Parathyroid adenoma (tissue), 2 donors: ENCODE results near the gene PDCD1LG2.

Experiments used
- H2AFZ ChIP-seq: fragments of 300-600 bp; sonication (generic); one replicate; pipeline ENCODE4 v1.7.0; 2017; ENCODE audit warnings: antibody characterized with exemption, mild to moderate bottlenecking
- H3K27ac ChIP-seq: fragments of 300-600 bp; sonication (generic); one replicate; pipeline ENCODE4 v1.7.0; 2017
- H3K27me3 ChIP-seq: fragments of 300-600 bp; sonication (generic); one replicate; pipeline ENCODE4 v1.7.0; 2017; ENCODE audit warnings: low read length; ENCODE audit not compliant: control insufficient read depth, insufficient read depth
- H3K36me3 ChIP-seq: fragments of 300-600 bp; sonication (generic); one replicate; pipeline ENCODE4 v1.7.0; 2017; ENCODE audit warnings: low read length; ENCODE audit not compliant: control insufficient read depth, insufficient read depth
- H3K4me1 ChIP-seq: fragments of 300-600 bp; sonication (generic); one replicate; pipeline ENCODE4 v1.7.0; 2017; ENCODE audit warnings: control low read depth
- H3K4me2 ChIP-seq: fragments of 300-600 bp; sonication (generic); one replicate; pipeline ENCODE4 v1.7.0; 2017; ENCODE audit warnings: low read length
- H3K4me3 ChIP-seq: fragments of 300-600 bp; sonication (generic); one replicate; pipeline ENCODE4 v1.7.0; 2017; ENCODE audit warnings: low read depth, low read length
- H3K79me2 ChIP-seq: fragments of 300-600 bp; sonication (generic); one replicate; pipeline ENCODE4 v1.7.0; 2017; ENCODE audit warnings: control low read depth
- H3K9ac ChIP-seq: fragments of 300-600 bp; sonication (generic); one replicate; pipeline ENCODE4 v1.7.0; 2017; ENCODE audit warnings: mild to moderate bottlenecking
- H3K9me3 ChIP-seq: fragments of 300-600 bp; sonication (generic); one replicate; pipeline ENCODE4 v1.7.0; 2017; ENCODE audit warnings: low read length; ENCODE audit not compliant: control insufficient read depth
- TF ChIP-seq, protein P1 (sequence below): fragments of 300-600 bp; sonication (generic); IDR thresholded peaks from one replicate; pipeline ENCODE4 v1.7.0; 2017; ENCODE audit warnings: antibody characterized with exemption, mild to moderate bottlenecking
- donor health status: primary hyperparathyroidism.

Gene PDCD1LG2

DNA sequence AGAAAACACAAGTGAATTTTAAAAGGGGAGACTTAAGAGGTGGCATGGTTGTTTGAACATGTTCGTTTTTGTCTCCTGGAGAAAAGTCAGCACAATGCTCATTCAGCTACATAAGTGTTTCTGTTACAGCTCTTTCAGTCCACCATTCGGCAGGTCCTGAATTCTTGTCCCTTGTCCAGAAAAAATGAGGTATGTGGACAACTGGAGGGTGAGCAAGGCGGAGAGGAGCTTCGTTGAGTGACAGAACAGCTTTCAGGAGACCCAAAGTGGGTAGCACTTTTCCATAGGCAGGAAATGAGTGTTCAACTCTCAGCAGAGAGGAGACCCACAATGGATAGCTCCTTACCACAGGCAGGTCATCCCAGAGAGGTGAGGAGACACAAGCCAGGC is 4.9 kb downstream of the PDCD1LG2 start:
- H3K36me3 ChIP-seq: no peaks in the 10 kb centered on the region
- no peaks in the 10 kb centered on the region for H3K4me1 ChIP-seq
- H3K9ac ChIP-seq: no peak overlapping the region
- no peaks in the 10 kb centered on the region for H3K27me3 ChIP-seq
- H3K4me2 ChIP-seq: no peak overlapping the region
- H3K4me3 ChIP-seq: no peak overlapping the region
- H3K9me3 ChIP-seq: no peaks in the 10 kb centered on the region
- no peak overlapping the region for H2AFZ ChIP-seq
- H3K79me2 ChIP-seq: no peaks in the 10 kb centered on the region
- H3K27ac ChIP-seq: no peak overlapping the region
- TF ChIP-seq, protein P1, sequence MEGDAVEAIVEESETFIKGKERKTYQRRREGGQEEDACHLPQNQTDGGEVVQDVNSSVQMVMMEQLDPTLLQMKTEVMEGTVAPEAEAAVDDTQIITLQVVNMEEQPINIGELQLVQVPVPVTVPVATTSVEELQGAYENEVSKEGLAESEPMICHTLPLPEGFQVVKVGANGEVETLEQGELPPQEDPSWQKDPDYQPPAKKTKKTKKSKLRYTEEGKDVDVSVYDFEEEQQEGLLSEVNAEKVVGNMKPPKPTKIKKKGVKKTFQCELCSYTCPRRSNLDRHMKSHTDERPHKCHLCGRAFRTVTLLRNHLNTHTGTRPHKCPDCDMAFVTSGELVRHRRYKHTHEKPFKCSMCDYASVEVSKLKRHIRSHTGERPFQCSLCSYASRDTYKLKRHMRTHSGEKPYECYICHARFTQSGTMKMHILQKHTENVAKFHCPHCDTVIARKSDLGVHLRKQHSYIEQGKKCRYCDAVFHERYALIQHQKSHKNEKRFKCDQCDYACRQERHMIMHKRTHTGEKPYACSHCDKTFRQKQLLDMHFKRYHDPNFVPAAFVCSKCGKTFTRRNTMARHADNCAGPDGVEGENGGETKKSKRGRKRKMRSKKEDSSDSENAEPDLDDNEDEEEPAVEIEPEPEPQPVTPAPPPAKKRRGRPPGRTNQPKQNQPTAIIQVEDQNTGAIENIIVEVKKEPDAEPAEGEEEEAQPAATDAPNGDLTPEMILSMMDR: no peak

DNA sequence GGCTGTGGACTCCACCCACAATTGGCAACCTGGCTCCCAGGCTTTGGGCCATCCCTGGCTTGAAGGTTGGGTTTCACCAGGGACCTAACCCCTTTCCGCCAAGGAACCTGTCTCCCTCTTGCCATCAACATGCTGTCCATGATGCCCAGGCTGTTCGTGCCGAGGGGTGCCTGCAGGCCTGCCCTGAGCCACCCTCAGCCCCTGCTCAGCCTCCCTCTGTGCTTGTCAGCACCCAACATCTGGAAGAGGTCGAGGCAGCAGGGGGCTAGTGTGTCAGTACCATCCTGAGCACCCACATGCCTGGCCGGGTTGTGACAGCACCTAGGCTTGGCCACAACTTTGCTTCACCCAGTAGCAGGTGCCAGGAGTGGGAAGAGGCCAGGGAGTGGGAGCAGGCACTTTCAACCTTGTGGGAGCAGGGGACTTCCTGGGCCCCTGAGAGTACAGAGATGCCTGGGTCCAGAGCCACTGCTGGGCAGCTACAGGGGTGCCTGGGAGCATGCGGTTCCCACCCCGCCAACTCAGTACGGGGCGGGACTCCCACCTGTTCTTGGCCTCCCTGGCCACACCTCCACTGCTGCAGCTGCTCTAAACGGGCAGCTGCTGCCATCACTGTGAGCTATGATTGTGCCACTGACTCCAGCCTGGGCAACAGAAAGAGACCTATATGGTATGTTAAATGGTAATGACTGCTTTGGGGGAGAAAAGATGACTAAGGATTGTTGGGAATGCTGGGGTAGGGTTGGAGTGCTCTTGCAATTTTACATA is 6.3 kb downstream of the PDCD1LG2 start:
- H3K79me2 ChIP-seq: no peaks in the 10 kb centered on the region
- no peaks in the 10 kb centered on the region for H3K27me3 ChIP-seq
- no peaks in the 10 kb centered on the region for H3K9me3 ChIP-seq
- H3K4me3 ChIP-seq: no peak overlapping the region
- no peaks in the 10 kb centered on the region for H3K36me3 ChIP-seq
- H2AFZ ChIP-seq: no peak overlapping the region
- no peaks in the 10 kb centered on the region for H3K4me1 ChIP-seq
- H3K9ac ChIP-seq: no peak overlapping the region
- no peak overlapping the region for H3K27ac ChIP-seq
- H3K4me2 ChIP-seq: no peak overlapping the region
- TF ChIP-seq, protein P1: no peak

DNA sequence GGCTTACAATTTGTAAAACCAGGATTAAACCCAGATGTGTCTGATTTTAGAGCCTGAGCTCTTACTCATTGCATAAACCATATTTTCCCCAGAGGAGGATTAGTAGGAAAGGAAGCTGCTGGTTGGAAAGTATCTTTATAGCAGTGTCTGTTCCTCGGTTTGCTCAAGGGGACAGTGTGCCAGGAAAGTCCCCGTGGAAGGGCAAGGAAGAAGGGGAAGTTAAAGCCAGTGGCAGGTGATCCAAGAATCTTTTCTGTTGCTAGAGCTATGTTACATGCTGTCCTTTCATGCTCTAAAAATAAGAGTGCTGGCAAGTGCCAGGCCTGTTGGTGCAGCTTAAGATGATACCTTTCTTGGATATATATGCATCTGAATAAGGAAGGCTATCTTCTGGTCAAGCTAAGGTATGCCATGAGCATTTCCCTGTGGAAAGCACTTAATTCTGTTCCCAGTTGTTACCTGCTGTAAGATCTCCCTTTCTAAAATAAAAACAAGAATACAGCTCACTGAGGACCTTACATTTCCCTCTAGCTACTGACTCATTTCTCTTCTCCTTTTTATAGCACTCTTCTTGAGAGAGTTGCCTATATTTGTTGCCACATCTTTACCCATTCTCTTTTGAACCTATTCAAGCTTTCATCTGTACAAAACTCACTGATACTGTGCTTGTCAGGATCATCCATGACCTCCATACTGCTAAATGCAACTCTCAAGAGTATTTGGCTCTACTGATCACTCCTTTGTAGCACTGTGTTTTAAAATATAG is 8.0 kb downstream of the PDCD1LG2 start:
- Histone ChIP-seq H3K27me3 (no peaks in the 10 kb centered on the region), H3K36me3 (no peaks in the 10 kb centered on the region), H3K4me2 (no peak overlapping the region), H2AFZ (no peak overlapping the region), H3K9ac (no peak overlapping the region), H3K27ac (no peak overlapping the region), H3K4me3 (no peak overlapping the region), H3K79me2 (no peaks in the 10 kb centered on the region), H3K9me3 (no peaks in the 10 kb centered on the region), H3K4me1 (no peaks in the 10 kb centered on the region)
- TF ChIP-seq, protein P1: no peak

DNA sequence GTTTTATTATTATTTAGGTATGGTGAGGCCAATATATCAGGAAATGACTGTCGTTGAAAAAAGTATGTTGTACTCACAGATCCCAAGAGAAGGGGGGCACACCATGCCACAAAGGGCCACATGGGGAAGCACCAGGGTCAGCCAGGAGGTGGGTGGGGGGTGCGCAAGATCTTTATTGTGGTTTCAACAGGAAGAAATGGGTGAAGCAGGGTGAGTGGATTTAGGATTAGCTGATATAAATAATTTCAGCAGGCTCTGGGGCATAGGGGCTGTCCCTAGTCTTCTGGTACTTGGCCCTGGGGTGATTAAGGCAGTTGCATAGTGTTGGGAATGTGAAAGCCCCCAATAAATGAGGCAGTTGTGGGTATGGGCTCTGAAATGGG is 8.6 kb downstream of the PDCD1LG2 start:
- Histone ChIP-seq H3K79me2 (no peaks in the 10 kb centered on the region), H3K9ac (no peak overlapping the region), H3K36me3 (no peaks in the 10 kb centered on the region), H3K4me1 (no peaks in the 10 kb centered on the region), H3K4me3 (no peak overlapping the region), H3K4me2 (no peak overlapping the region), H3K27me3 (no peaks in the 10 kb centered on the region), H3K27ac (no peak overlapping the region), H3K9me3 (no peaks in the 10 kb centered on the region), H2AFZ (no peak overlapping the region)
- TF ChIP-seq, protein P1: no peak
